GM12872 (cell line): ENCODE measurements around the gene C6orf136.

Source experiments
- TF ChIP-seq, protein P1 (sequence below): IDR thresholded peaks from 3 replicates; pipeline ENCODE4 v1.5.1; 2011; ENCODE audit warnings: low read depth, mild to moderate bottlenecking, low read length, moderate library complexity; ENCODE audit not compliant: insufficient read depth

Gene C6orf136

DNA sequence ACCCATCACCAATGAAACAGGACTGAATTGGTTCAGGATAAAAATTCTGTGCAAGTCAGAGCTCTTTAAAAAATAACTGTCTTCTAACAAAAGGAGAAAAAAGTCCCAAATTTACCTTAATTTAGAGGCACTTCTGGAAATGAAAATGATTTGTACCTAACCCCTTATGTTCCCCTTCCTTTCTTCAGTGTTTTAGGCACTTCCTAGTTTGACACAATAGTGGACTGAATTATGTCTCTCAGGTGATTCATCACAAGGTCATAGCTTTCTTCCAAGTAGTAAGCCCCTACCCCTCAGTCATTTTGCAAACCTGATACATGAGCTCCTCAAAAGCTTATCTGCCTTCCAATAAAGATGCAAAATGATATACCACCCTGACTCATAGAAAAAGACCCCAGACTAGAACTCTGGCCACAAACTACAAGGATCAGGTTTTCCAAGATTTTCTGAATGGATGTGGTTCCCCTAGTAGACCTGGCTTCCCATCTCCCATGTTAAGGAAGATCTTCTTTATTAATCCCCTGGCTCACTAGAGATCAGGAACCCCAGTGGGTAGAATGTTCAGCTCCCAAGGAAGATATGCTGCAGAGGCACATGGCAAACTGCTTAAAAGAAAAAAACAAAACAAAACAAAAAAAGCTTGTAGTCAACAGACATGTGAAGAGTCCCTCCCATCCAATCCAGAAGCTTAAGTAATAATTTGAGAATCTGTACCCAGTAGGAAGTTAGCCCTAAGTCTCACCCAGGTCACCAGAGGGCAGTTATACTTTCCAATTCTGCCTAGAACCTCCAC lies 33.5 kb upstream of the C6orf136 start:
- TF ChIP-seq, protein P1, sequence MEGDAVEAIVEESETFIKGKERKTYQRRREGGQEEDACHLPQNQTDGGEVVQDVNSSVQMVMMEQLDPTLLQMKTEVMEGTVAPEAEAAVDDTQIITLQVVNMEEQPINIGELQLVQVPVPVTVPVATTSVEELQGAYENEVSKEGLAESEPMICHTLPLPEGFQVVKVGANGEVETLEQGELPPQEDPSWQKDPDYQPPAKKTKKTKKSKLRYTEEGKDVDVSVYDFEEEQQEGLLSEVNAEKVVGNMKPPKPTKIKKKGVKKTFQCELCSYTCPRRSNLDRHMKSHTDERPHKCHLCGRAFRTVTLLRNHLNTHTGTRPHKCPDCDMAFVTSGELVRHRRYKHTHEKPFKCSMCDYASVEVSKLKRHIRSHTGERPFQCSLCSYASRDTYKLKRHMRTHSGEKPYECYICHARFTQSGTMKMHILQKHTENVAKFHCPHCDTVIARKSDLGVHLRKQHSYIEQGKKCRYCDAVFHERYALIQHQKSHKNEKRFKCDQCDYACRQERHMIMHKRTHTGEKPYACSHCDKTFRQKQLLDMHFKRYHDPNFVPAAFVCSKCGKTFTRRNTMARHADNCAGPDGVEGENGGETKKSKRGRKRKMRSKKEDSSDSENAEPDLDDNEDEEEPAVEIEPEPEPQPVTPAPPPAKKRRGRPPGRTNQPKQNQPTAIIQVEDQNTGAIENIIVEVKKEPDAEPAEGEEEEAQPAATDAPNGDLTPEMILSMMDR: no peak

GRCh38 chr6:30614044-30614842 lies 32.7 kb upstream of the C6orf136 start:
- TF ChIP-seq, protein P1: no peak

DNA sequence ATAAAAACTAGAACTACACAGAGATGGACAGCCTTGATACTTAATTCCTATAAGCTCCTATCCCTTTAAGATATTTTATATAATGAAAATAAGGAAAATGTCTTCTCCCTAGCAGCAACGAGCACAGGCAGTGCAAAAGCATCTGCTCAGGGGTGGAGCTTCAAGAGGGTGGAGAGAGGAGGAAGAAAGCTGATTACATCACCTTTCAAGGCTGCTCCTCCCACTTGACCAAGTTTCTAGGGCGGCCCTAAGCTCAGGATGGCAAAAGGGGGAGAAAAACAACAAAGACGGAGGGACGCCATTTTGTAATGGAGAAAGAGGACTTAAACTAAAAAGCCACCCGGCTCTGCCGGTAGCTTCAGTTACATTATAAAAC lies 32.1 kb upstream of the C6orf136 start:
- TF ChIP-seq, protein P1: no peak

DNA sequence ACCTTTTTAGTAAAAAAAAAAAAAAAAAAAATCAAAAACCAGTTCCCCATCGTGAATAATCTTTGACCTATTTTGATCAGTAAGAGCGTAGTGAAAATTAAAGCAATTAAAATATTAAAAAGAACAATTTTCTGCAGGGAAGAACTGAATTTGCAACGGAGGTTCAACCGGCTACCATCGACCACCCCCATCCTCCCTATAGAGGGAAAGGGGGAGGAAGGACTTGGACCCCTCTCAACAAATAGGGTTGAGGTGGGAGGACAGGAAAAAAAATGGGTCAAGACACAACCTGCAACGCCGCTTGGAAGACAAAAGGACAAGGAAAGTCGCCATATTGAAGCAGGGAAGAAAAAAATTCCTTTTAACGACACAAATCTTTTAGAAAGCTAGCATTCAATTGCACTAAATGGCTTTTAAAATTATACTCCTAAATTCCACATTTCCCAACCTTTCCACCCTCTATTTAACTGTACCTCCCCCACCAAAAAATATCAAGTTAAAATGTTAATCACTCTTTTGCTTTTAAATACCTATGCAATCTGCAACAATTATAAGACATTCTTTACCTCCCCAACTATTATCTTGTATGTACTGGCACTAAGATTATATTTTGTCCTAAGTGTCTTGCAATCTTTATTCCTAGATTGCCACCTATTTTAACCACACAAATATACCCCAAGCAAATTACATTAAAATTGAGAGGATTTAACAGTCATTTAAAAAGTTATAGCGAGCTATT lies 31.5 kb upstream of the C6orf136 start:
- TF ChIP-seq, protein P1: no peak

GRCh38 chr6:30615958-30616810 lies 30.7 kb upstream of the C6orf136 start:
- TF ChIP-seq, protein P1: no peak

GRCh38 chr6:30616811-30617564 lies 29.9 kb upstream of the C6orf136 start, which contains the start of gene PPP1R10:
TSS of gene PPP1R10 (minus strand) at chr6:30617243. CDS start at chr6:30609944, 7,299 bp downstream.
- TF ChIP-seq, protein P1: no peak
